ENCODE measurements around the gene CPNE5.

Gene CPNE5

GRCh38 chr6:36833182-36833789 lies 6.0 kb downstream of the CPNE5 start:
- FAIRE-seq = no peak

DNA sequence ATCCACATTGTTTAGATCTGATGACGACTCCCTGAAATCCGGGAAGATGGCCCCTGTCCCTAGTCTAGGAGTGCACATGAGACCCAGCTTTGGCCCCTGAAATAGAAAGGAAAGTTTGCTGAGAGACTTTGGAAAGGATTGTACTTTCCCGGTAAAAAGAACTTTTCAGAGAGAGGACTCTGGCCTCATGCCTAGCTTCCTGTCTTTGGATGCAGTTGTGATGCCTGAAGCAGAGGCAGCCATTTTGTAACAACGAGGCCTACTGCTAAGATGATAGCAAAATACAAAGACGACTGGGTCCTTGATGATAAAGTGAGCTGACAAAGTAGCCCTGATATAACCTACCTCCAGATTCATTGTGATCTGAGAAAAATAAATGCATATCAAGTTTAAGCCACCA lies 6.9 kb downstream of the CPNE5 start:
- FAIRE-seq = no peak

- no peak for FAIRE-seq
These were observed 8.7 kb downstream of the CPNE5 start for GRCh38 chr6:36830577-36830976.

DNA sequence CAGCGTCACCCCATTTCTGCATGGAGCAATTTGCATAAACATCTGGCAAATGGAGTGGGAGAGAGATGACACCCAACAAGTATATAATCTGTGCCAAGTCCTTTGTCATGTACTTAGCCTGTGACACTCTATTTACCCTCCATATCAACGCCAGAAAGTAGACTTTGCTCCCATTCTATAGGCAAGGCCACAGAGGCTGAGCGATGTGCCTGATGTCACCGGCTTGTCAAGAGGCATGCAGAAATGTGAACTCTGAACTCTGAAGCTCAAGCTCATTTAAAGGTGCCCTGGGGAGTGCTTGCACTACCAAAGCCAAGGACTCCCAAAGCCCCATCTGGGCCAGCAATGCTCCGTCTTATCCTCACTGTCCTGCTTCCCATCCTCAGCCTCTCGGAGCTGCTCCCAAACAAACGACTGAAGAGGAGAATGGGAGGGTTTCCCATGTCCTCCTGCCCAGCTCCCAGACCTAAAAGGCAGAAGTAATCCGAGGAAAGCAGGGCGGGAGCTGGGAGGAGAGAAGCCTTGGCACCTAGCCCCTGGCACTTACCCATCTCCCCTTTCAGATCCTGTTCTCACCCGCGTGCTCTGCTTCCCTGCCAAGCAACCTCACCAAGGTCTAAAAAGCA lies 9.2 kb downstream of the CPNE5 start:
- no peak for FAIRE-seq

- no peak for FAIRE-seq
These were observed 11.8 kb downstream of the CPNE5 start for GRCh38 chr6:36827261-36828079.

DNA sequence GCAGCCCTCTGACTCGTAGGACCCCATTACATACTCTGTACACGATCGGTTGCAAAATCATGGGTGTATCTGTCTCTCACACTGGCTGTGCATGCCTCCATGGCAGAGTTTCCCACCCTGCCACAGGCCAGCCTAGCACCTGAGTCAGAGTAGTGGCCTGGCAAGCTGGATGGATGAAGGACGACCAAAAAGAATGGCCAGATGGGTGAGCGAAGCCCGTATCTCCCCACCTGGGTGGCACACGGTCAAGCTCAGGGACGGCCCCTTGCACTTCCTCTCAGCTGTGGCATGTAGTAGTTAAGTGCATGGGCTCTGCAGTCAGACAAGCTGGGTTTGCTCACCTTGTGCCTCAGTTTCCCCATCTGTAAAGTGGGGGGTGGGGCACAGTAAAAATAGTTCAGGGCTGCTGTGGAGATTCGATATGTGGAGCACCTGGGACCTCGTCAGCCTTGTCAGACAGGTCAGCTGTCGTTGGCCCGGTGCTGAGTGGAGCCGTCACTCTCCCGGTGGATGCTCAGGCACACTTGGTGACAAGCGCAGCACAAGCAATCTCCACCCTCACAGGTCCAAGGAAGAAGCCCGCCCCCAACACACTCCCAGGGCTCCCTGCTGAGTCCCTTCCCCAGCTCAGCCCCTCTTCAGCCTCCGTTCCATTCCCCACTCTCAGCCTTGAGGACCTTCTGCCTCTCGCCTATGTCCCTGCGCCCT lies 12.6 kb downstream of the CPNE5 start:
- FAIRE-seq = no peak

- FAIRE-seq = no peak
These were observed 13.2 kb downstream of the CPNE5 start for GRCh38 chr6:36825994-36826393.

- no peak for FAIRE-seq
These were observed 13.8 kb downstream of the CPNE5 start for GRCh38 chr6:36825452-36825851.

GRCh38 chr6:36824253-36824652 lies 15.0 kb downstream of the CPNE5 start:
- FAIRE-seq = no peak

GRCh38 chr6:36823421-36824096 lies 15.7 kb downstream of the CPNE5 start:
- FAIRE-seq = no peak

GRCh38 chr6:36822506-36823269 lies 16.6 kb downstream of the CPNE5 start:
- no peak for FAIRE-seq

- no peak for FAIRE-seq
These were observed 17.5 kb downstream of the CPNE5 start for GRCh38 chr6:36821581-36822335.

GRCh38 chr6:36820700-36821580 lies 18.3 kb downstream of the CPNE5 start:
- FAIRE-seq = no peak

DNA sequence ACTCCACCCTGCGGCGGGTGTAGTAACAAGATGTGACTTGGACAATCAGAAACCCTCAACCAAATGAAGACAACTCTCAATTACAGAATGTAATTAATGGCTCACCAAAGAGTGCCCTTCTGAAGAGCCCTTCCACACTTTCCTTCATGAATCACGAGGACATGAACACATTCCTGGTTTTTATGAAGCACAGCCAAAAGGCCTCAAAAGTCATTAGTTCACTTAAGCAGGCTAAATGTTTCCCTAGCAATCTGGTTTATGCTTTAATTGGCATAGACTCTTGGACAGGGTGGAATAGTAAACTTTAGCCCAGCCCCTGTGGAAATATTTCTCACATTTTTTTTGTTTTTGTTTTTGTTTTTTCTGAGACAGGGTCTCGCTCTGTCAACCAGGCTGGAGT lies 20.5 kb downstream of the CPNE5 start:
- no peak for FAIRE-seq

DNA sequence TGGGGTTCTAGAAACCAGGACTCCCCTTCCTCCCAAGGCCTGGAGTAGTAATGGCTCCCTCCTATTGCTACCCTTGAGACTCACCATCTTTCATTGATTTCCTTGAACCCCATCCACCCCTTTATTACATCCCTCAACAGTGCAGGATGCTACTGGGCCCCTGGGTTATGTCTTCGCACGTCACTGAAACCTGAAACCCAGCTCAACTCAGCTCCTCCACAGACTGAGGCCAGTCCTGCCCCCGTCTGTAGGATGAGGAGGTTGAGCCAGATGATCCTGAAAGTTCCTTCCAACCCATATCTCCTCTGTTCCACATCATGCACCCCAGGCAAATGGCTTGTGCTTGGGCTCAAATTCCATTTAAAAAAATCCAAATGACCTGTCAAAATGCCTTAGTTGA lies 21.4 kb downstream of the CPNE5 start:
- no peak for FAIRE-seq

- no peak for FAIRE-seq
These were observed 21.9 kb downstream of the CPNE5 start for GRCh38 chr6:36817176-36817817.

- no peak for FAIRE-seq
These were observed 23.1 kb downstream of the CPNE5 start for GRCh38 chr6:36815962-36816735.

GRCh38 chr6:36814249-36814648 lies 25.0 kb downstream of the CPNE5 start:
- no peak for FAIRE-seq

- no peak for FAIRE-seq
These were observed 25.7 kb downstream of the CPNE5 start for GRCh38 chr6:36813526-36813925.
